Lower lobe of right lung (tissue), 2 donors: ENCODE data around the gene BLM. TPM values are rescaled to one million over a fixed set of nuclear protein-coding genes. Genes with fewer than 3 reads are reported as not detected.
"Not testable (repeated sequence)": the region's sequence is repeated elsewhere in the genome, so short reads cannot be mapped to it uniquely, and the experiment has no call there.

Experiments used
- ATAC-seq, 2 donors: fragments of 200-7000 bp; cut with Tn5 transposase; one replicate each; pipeline ENCODE4 v1.9.1; 2020 to 2022; ENCODE audit warnings: mild to moderate bottlenecking in 2 of 2, moderate library complexity in 2 of 2
- DNase-seq: peaks from one replicate; pipeline ENCODE4 v3.0.0-alpha.2; 2020
- H3K27ac ChIP-seq: fragments of 200-600 bp; one replicate; pipeline ENCODE4 v1.8.0; 2022
- H3K27me3 ChIP-seq: fragments of 200-600 bp; one replicate; pipeline ENCODE4 v1.8.0; 2022; ENCODE audit warnings: low read depth
- H3K36me3 ChIP-seq: fragments of 200-600 bp; one replicate; pipeline ENCODE4 v1.8.0; 2022; ENCODE audit warnings: mild to moderate bottlenecking
- H3K4me1 ChIP-seq: fragments of 200-600 bp; one replicate; pipeline ENCODE4 v1.8.0; 2022
- H3K4me3 ChIP-seq: fragments of 200-600 bp; one replicate; pipeline ENCODE4 v1.8.0; 2022; ENCODE audit warnings: mild to moderate bottlenecking
- H3K9me3 ChIP-seq: fragments of 200-600 bp; one replicate; pipeline ENCODE4 v1.8.0; 2022
- CTCF ChIP-seq: fragments of 200-600 bp; IDR thresholded peaks from one replicate; pipeline ENCODE4 v1.8.0; 2022; ENCODE audit warnings: antibody characterized with exemption, mild to moderate bottlenecking
- intact Hi-C: fragments of 100-400 bp; cut with DNase I; formaldehyde crosslinking; loops from one replicate; pipeline ENCODE4 v1.11.0; 2022
- total RNA-seq: library from RNA; stranded (reverse); fragmentation: NEBNext Ultra II Directional; extraction: Animal tissue kit (Norgen Biotek cat#: 25700); gene quantifications from one replicate; pipeline ENCODE4 v1.2.1, GENCODE V29; 2021
- donor health status: DM: no; HTN: yes; CAD: no; lungs with severe emphysema.

BLM gene
- total RNA-seq, 1 donor from 2014 or later = 2.0 TPM

GRCh38 chr15:90683371-90683770 is 33.8 kb upstream of the BLM start:
- no peaks in the 10 kb centered on the region for H3K9me3 ChIP-seq
- H3K4me3 ChIP-seq = no peak overlapping the region
- TF ChIP-seq CTCF = no peak
- DNase-seq (no peak), ATAC-seq (no peak)
- peaks cover 16% of the 10 kb centered on the region for H3K4me1 ChIP-seq
- no peaks in the 10 kb centered on the region for H3K36me3 ChIP-seq
- no peaks in the 10 kb centered on the region for H3K27me3 ChIP-seq
- H3K27ac ChIP-seq = no peak overlapping the region
- intact Hi-C loops = no loop called here

GRCh38 chr15:90683876-90684275 is 33.3 kb upstream of the BLM start:
- no peak for TF ChIP-seq CTCF
- peaks cover 16% of the 10 kb centered on the region for H3K4me1 ChIP-seq
- no peaks in the 10 kb centered on the region for H3K9me3 ChIP-seq
- DNase-seq (no peak), ATAC-seq (no peak)
- no peak overlapping the region for H3K4me3 ChIP-seq
- intact Hi-C loops = no loop called here
- H3K27ac ChIP-seq = no peak overlapping the region
- no peaks in the 10 kb centered on the region for H3K27me3 ChIP-seq
- no peaks in the 10 kb centered on the region for H3K36me3 ChIP-seq

- intact Hi-C loops = no loop called here
- TF ChIP-seq CTCF = no peak
Measured at GRCh38 chr15:90684281-90684680, 32.9 kb upstream of the BLM start.

GRCh38 chr15:90685591-90686434 is 31.3 kb upstream of the BLM start:
- DNase-seq (no peak), ATAC-seq (no peak)
- Histone ChIP-seq H3K27ac (no peak overlapping the region), H3K9me3 (peaks cover 9% of the 10 kb centered on the region), H3K4me1 (peaks cover 10% of the 10 kb centered on the region), H3K27me3 (no peaks in the 10 kb centered on the region), H3K36me3 (no peaks in the 10 kb centered on the region), H3K4me3 (no peak overlapping the region)
- TF ChIP-seq CTCF = no peak
- intact Hi-C loops = no loop called here

More at GRCh38 chr15:90684281-90684680, 32.9 kb upstream of the BLM start:
- Histone ChIP-seq H3K36me3 (no peaks in the 10 kb centered on the region), H3K27me3 (no peaks in the 10 kb centered on the region), H3K27ac (no peak overlapping the region), H3K4me1 (peaks cover 16% of the 10 kb centered on the region), H3K4me3 (no peak overlapping the region), H3K9me3 (peaks cover 4% of the 10 kb centered on the region)
- DNase-seq (no peak), ATAC-seq (no peak)

- intact Hi-C loops = no loop called here
Measured at GRCh38 chr15:90686435-90687218, 30.5 kb upstream of the BLM start.

GRCh38 chr15:90689326-90689961 is 27.7 kb upstream of the BLM start:
- H3K9me3 ChIP-seq, ATAC-seq, H3K4me1 ChIP-seq, intact Hi-C loops, H3K27me3 ChIP-seq, H3K36me3 ChIP-seq, H3K27ac ChIP-seq, DNase-seq, H3K4me3 ChIP-seq: not testable (repeated sequence)

More at GRCh38 chr15:90686435-90687218, 30.5 kb upstream of the BLM start:
- H3K4me3 ChIP-seq = no peak overlapping the region
- no peaks in the 10 kb centered on the region for H3K27me3 ChIP-seq
- DNase-seq (no peak), ATAC-seq (no peak)
- TF ChIP-seq CTCF = no peak
- H3K4me1 ChIP-seq = peaks cover 10% of the 10 kb centered on the region
- H3K36me3 ChIP-seq = no peaks in the 10 kb centered on the region
- peaks cover 9% of the 10 kb centered on the region for H3K9me3 ChIP-seq
- H3K27ac ChIP-seq = no peak overlapping the region
